Prostate gland (tissue), 2 donors: ENCODE results near the gene ADAMTSL3.

Source experiments
- CTCF ChIP-seq, 4 experiments: fragments of 200-600 bp in 2 of 4; fragments of 450-650 bp in 2 of 4; sonication (generic) in 2 of 4; IDR thresholded peaks; 1 replicate in 3 of 4; 2 replicates in 1 of 4; pipeline ENCODE4 v1.5.1; 2016 to 2019; ENCODE audit warnings: antibody characterized with exemption in 4 of 4, mild to moderate bottlenecking in 2 of 4, moderate library complexity in 2 of 4
- POLR2A ChIP-seq: fragments of 450-650 bp; IDR thresholded peaks from one replicate; pipeline ENCODE4 v1.6.1; 2016; ENCODE audit warnings: antibody characterized with exemption, mild to moderate bottlenecking
- POLR2AphosphoS5 ChIP-seq: sonication (generic); formaldehyde crosslinking; IDR thresholded peaks from one replicate; pipeline ENCODE4 v1.6.1; 2017; ENCODE audit warnings: antibody characterized with exemption

- TF ChIP-seq CTCF (IDR thresholded peaks at IDR 0.05) (no peak), POLR2AphosphoS5 (no peak), POLR2A (no peak)
These were observed 392.2 kb downstream of the ADAMTSL3 start for GRCh38 chr15:84046064-84046637.
